HCT116 (cell line): ENCODE data around the gene TRDMT1. TPM values are rescaled to one million over a fixed set of nuclear protein-coding genes. Genes with fewer than 3 reads are reported as not detected.

Experiments
- ATAC-seq: fragments of 200-7000 bp; cut with Tn5 transposase; 2 replicates; pipeline ENCODE4 v1.9.1; 2020; ENCODE audit warnings: mild to moderate bottlenecking, moderate library complexity
- BruUV-seq: library from RNA; stranded (reverse); fragments of 400-500 nt; replicated peaks from 2 replicates; lab custom pipeline; 2021; lab: Mats Ljungman, UMichigan
- CTCF ChIA-PET: fragments of 300-600 bp; sonication (Branson Sonifier 250); formaldehyde crosslinking; loops from one replicate; lab custom pipeline; 2021; ENCODE audit warnings: antibody characterized with exemption; lab: Charles Lee
- POLR2A ChIA-PET: fragments of 300-600, 350-600 bp; sonication (Branson Sonifier 250); formaldehyde crosslinking; loops from one replicate; lab custom pipeline; 2021; ENCODE audit warnings: antibody characterized with exemption; lab: Charles Lee
- RAD21 ChIA-PET, 2 experiments: fragments of 300-600 bp; sonication (Branson Sonifier 250); formaldehyde crosslinking; loops; one replicate each; lab custom pipeline; 2023; ENCODE audit warnings: low total read pairs in 2 of 2; ENCODE audit not compliant: uncharacterized antibody in 2 of 2, unreplicated experiment in 2 of 2, low non-redundant PET in 1 of 2; lab: Charles Lee
- DNase-seq: peaks from one replicate; pipeline ENCODE4 v3.0.0-alpha.2; 2010; ENCODE audit warnings: low read depth, low spot score
- H2AFZ ChIP-seq: fragments of 200-600 bp; shearing (Covaris generic), sonication (generic); 2 replicates; pipeline ENCODE4 v1.6.1; 2017; ENCODE audit warnings: low read depth, mixed run types, mixed read lengths, antibody characterized with exemption, low read length; ENCODE audit not compliant: poor library complexity, severe bottlenecking
- H3K27ac ChIP-seq: 2 replicates; pipeline ENCODE4 v1.5.1; 2012; ENCODE audit warnings: low read depth, low read length
- H3K27me3 ChIP-seq: fragments of 200-600 bp; sonication (generic); 2 replicates; pipeline ENCODE4 v1.6.1; 2016; ENCODE audit warnings: mixed run types, low read length, mixed read lengths; ENCODE audit not compliant: insufficient read depth
- H3K36me3 ChIP-seq, 2 experiments: fragments of 200-500 bp in 1 of 2; fragments of 200-600 bp in 1 of 2; sonication (Bioruptor generic) in 1 of 2; sonication (generic) in 1 of 2; 2 replicates each; pipeline versions ENCODE4 v1.5.1 to v1.6.1; 2014 to 2016; ENCODE audit warnings: low read length in 2 of 2, inconsistent platforms in 1 of 2, mixed read lengths in 1 of 2, mixed run types in 1 of 2; ENCODE audit not compliant: insufficient read depth in 2 of 2, control insufficient read depth in 1 of 2
- H3K4me1 ChIP-seq, 2 experiments: fragments of 200-600 bp in 1 of 2; sonication (generic) in 1 of 2; 2 replicates each; pipeline versions ENCODE4 v1.5.1 to v1.6.1; 2012 to 2017; ENCODE audit warnings: low read length in 2 of 2, inconsistent platforms in 1 of 2, mild to moderate bottlenecking in 1 of 2, mixed read lengths in 1 of 2, mixed run types in 1 of 2, moderate library complexity in 1 of 2; ENCODE audit not compliant: insufficient read depth in 2 of 2, control insufficient read depth in 1 of 2
- H3K4me2 ChIP-seq: fragments of 200-600 bp; sonication (generic); 2 replicates; pipeline ENCODE4 v1.6.1; 2017; ENCODE audit warnings: mixed run types, low read length, mixed read lengths
- H3K4me3 ChIP-seq, 2 experiments: fragments of 200-600 bp in 1 of 2; sonication (generic) in 1 of 2; replicated peaks in 1 of 2; 2 replicates each; pipeline ENCODE4 v1.5.1; 2011 to 2016; ENCODE audit warnings: low read length in 2 of 2, control low read depth in 1 of 2, low read depth in 1 of 2, mild to moderate bottlenecking in 1 of 2, mixed read lengths in 1 of 2, mixed run types in 1 of 2
- H3K79me2 ChIP-seq: fragments of 200-600 bp; sonication (generic); 2 replicates; pipeline ENCODE4 v1.6.1; 2017; ENCODE audit warnings: mild to moderate bottlenecking, mixed run types, low read length, moderate library complexity, mixed read lengths; ENCODE audit not compliant: insufficient read depth
- H3K9ac ChIP-seq: fragments of 200-600 bp; sonication (generic); 2 replicates; pipeline ENCODE4 v1.6.1; 2016; ENCODE audit warnings: low read length, mixed read lengths
- H3K9me2 ChIP-seq: fragments of 200-600 bp; sonication (generic), shearing (Covaris generic); 2 replicates; pipeline ENCODE4 v1.6.1; 2017; ENCODE audit warnings: mixed run types, mild to moderate bottlenecking, moderate library complexity; ENCODE audit not compliant: insufficient read depth
- H3K9me3 ChIP-seq, 2 experiments: fragments of 200-500 bp in 1 of 2; fragments of 200-600 bp in 1 of 2; sonication (Bioruptor generic) in 1 of 2; sonication (generic) in 1 of 2; 2 replicates each; pipeline ENCODE4 v1.6.1; 2014 to 2017; ENCODE audit warnings: low read length in 2 of 2, mixed read lengths in 2 of 2, inconsistent platforms in 1 of 2, low read depth in 1 of 2, mild to moderate bottlenecking in 1 of 2, mixed run types in 1 of 2, moderate library complexity in 1 of 2; ENCODE audit not compliant: control insufficient read depth in 1 of 2, insufficient read depth in 1 of 2
- H4K20me1 ChIP-seq: fragments of 200-600 bp; sonication (generic), shearing (Covaris generic); 2 replicates; pipeline ENCODE4 v1.6.1; 2017; ENCODE audit warnings: mixed run types, mild to moderate bottlenecking, moderate library complexity; ENCODE audit not compliant: insufficient read depth
- EGR1 ChIP-seq: IDR thresholded peaks from 2 replicates; pipeline ENCODE4 v1.6.1; 2012; ENCODE audit warnings: low read depth
- ELF1 ChIP-seq: IDR thresholded peaks from 2 replicates; pipeline ENCODE4 v1.6.1; 2012; ENCODE audit warnings: low read depth, borderline replicate concordance
- RAD21 ChIP-seq: IDR thresholded peaks from 2 replicates; pipeline ENCODE4 v1.6.1; 2012; ENCODE audit warnings: low read depth, mild to moderate bottlenecking
- SP1 ChIP-seq: IDR thresholded peaks from 2 replicates; pipeline ENCODE4 v1.6.1; 2012; ENCODE audit warnings: low read depth
- ZFX ChIP-seq: fragments of 450-650 bp; IDR thresholded peaks from 2 replicates; pipeline ENCODE4 v1.6.1; 2017
- intact Hi-C: fragments of 100-400 bp; cut with micrococcal nuclease; formaldehyde crosslinking; loops from 2 replicates; pipeline ENCODE4 v1.10.0; 2022
- total RNA-seq: library from RNA; stranded (reverse); gene quantifications from one replicate; pipeline ENCODE4 v1.2.1, GENCODE V29; 2021; ENCODE audit not compliant: unreplicated experiment
- TF ChIP-seq, protein P1 (sequence below): IDR thresholded peaks from 2 replicates; pipeline ENCODE4 v1.6.1; 2012; ENCODE audit warnings: low read depth
- TF ChIP-seq, protein P2 (sequence below): IDR thresholded peaks from 2 replicates; pipeline ENCODE4 v1.6.1; 2012
- TF ChIP-seq, protein P3 (sequence below): IDR thresholded peaks from 2 replicates; pipeline ENCODE4 v1.6.1; 2011; ENCODE audit warnings: mild to moderate bottlenecking, low read length, moderate library complexity; ENCODE audit not compliant: insufficient replicate concordance; ENCODE audit errors: extremely low read depth

The TRDMT1 gene
- total RNA-seq, 1 experiment from 2014 or later = 8.6 TPM

DNA sequence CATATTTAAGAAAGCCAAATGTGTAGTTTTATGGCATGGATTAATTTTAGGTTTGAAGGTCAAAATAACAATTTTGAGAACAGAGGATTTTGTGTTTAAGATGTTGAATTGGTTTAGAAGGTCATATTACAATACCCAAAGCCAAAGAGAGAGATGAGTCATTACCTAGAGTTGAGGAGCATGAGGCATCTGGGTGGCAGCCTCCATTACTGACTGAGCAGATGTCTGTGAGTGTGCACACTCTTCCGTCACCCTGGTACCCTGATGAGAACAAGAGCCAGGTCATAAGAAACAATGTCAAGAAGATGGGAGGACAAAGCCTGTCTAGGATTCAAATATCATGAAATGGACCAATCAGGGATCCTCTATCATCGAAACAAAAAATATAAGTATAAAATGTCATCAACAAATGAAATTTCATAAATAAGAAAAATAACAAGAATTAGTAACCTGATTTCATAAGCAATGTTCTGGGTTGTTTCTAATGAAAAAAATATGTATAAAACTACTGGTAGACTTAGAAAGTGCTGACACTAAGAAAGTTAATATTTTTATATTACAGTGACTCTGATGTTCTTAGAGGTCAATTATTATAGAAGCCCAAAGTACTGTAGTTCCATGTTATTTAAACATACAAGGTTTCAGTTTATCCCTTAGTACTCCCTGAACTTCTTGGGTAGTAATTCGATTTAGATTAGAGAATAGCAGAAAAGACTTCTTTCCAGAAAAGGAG, 91.8 kb downstream of the TRDMT1 start (continued):
- TF ChIP-seq, protein P1, sequence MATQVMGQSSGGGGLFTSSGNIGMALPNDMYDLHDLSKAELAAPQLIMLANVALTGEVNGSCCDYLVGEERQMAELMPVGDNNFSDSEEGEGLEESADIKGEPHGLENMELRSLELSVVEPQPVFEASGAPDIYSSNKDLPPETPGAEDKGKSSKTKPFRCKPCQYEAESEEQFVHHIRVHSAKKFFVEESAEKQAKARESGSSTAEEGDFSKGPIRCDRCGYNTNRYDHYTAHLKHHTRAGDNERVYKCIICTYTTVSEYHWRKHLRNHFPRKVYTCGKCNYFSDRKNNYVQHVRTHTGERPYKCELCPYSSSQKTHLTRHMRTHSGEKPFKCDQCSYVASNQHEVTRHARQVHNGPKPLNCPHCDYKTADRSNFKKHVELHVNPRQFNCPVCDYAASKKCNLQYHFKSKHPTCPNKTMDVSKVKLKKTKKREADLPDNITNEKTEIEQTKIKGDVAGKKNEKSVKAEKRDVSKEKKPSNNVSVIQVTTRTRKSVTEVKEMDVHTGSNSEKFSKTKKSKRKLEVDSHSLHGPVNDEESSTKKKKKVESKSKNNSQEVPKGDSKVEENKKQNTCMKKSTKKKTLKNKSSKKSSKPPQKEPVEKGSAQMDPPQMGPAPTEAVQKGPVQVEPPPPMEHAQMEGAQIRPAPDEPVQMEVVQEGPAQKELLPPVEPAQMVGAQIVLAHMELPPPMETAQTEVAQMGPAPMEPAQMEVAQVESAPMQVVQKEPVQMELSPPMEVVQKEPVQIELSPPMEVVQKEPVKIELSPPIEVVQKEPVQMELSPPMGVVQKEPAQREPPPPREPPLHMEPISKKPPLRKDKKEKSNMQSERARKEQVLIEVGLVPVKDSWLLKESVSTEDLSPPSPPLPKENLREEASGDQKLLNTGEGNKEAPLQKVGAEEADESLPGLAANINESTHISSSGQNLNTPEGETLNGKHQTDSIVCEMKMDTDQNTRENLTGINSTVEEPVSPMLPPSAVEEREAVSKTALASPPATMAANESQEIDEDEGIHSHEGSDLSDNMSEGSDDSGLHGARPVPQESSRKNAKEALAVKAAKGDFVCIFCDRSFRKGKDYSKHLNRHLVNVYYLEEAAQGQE = no peak
- TF ChIP-seq ELF1 = no peak

DNA sequence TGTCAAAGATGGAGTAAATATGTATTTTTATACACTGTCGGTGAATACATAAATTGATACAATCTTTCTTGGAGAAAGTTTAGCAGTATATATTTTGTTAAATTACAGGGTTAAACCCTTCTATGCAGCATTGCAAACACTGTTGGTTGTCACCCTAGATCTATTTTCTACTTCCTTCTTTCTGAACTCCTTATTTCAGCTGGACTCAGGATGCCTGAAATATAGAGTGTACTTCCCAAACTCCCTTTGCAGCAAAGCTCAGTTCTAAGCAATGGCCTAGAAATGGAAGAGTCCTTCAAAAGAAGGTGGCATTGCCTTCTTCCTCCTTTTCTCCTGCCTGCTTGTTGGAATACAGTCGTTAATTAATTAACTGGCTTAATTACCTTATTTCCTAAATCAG, 92.4 kb downstream of the TRDMT1 start:
- H3K79me2 ChIP-seq = no peaks in the 10 kb centered on the region
- H3K9me2 ChIP-seq = no peaks in the 10 kb centered on the region
- RAD21 ChIA-PET = no interaction called here
- BruUV-seq = no TSS peak
- peaks cover 6 to 15% of the 10 kb centered on the region in 2 experiments; a peak in 3 of 4 replicates for H3K4me1 ChIP-seq
- no peaks in the 10 kb centered on the region for H3K27me3 ChIP-seq
- H3K4me3 ChIP-seq = no peak overlapping the region
- H3K9ac ChIP-seq = no peak overlapping the region
- TF ChIP-seq RAD21 (no peak), SP1 (no peak), EGR1 (no peak), ZFX (no peak), ELF1 (no peak)
- TF ChIP-seq, protein P2, sequence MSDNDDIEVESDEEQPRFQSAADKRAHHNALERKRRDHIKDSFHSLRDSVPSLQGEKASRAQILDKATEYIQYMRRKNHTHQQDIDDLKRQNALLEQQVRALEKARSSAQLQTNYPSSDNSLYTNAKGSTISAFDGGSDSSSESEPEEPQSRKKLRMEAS = no peak
- TF ChIP-seq, protein P3, sequence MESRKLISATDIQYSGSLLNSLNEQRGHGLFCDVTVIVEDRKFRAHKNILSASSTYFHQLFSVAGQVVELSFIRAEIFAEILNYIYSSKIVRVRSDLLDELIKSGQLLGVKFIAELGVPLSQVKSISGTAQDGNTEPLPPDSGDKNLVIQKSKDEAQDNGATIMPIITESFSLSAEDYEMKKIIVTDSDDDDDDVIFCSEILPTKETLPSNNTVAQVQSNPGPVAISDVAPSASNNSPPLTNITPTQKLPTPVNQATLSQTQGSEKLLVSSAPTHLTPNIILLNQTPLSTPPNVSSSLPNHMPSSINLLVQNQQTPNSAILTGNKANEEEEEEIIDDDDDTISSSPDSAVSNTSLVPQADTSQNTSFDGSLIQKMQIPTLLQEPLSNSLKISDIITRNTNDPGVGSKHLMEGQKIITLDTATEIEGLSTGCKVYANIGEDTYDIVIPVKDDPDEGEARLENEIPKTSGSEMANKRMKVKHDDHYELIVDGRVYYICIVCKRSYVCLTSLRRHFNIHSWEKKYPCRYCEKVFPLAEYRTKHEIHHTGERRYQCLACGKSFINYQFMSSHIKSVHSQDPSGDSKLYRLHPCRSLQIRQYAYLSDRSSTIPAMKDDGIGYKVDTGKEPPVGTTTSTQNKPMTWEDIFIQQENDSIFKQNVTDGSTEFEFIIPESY = no peak
- H3K27ac ChIP-seq = no peak overlapping the region
- intact Hi-C loops = no loop called here
- no peaks in the 10 kb centered on the region for H4K20me1 ChIP-seq
- H2AFZ ChIP-seq = peak overlapping the region; percentile 70
- H3K4me2 ChIP-seq = peak overlapping the region; percentile 12; the same call in 1 of the 2 replicates
- H3K9me3 ChIP-seq = no peaks in the 10 kb centered on the region
- DNase-seq (no peak), ATAC-seq (no peak)
- no peaks in the 10 kb centered on the region for H3K36me3 ChIP-seq
- CTCF ChIA-PET = no interaction called here
- POLR2A ChIA-PET = interaction anchor here (0.6 kb wide), 1 partner anchor 29 kb away, joined by 4 read pairs; no protein-coding TSS in a partner anchor
